ENCODE data around the gene MUC5AC. TPM values are rescaled to one million over a fixed set of nuclear protein-coding genes. Genes with fewer than 3 reads are reported as not detected.

MUC5AC gene
- total and polyA plus RNA-seq, 11 donors, result not detected

- no peak for TF ChIP-seq POLR2A (IDR thresholded peaks at IDR 0.05)
- no peak for TF ChIP-seq CTCF (IDR thresholded peaks at IDR 0.05)
- no peaks in the 10 kb centered on the region for H3K9me3 ChIP-seq
- H3K27me3 ChIP-seq, result peaks cover 0 to 47% (median 0%) of the 10 kb centered on the region in 9 donors
- ATAC-seq, result no peak
- no peak overlapping the region for H3K27ac ChIP-seq
- intact Hi-C loops (cut with DNase I), result no loop called here
- no peaks in the 10 kb centered on the region for H3K36me3 ChIP-seq
- no peaks in the 10 kb centered on the region for H3K4me1 ChIP-seq
- WGBS, 4 donors, result 86 to 93% (median 87%) methylated on average over 1 of the region's 1 CpG
- DNase-seq, result no peak
- H3K4me3 ChIP-seq, result no peak overlapping the region
Measured at GRCh38 chr11:1123970-1124369, 33.8 kb upstream of the MUC5AC start.

GRCh38 chr11:1125803-1126202, 31.9 kb upstream of the MUC5AC start:
- Histone ChIP-seq H3K4me1 (no peaks in the 10 kb centered on the region), H3K27ac (no peak overlapping the region), H3K27me3 (peaks cover 0 to 51% (median 0%) of the 10 kb centered on the region in 9 donors), H3K36me3 (no peaks in the 10 kb centered on the region), H3K4me3 (no peak overlapping the region), H3K9me3 (no peaks in the 10 kb centered on the region)
- no peak for DNase-seq
- intact Hi-C loops (cut with DNase I), result no loop called here
- WGBS, 4 donors, result 89 to 97% (median 92%) methylated on average over 5 to 9 of the region's 9 CpGs
- TF ChIP-seq POLR2A (IDR thresholded peaks at IDR 0.05) (no peak), CTCF (IDR thresholded peaks at IDR 0.05) (no peak)
- no peak for ATAC-seq

- Histone ChIP-seq H3K4me3 (no peak overlapping the region), H3K27ac (no peak overlapping the region), H3K4me1 (no peaks in the 10 kb centered on the region), H3K9me3 (no peaks in the 10 kb centered on the region), H3K27me3 (peaks cover 0 to 48% (median 0%) of the 10 kb centered on the region in 9 donors), H3K36me3 (no peaks in the 10 kb centered on the region)
- TF ChIP-seq POLR2A (IDR thresholded peaks at IDR 0.05) (no peak), CTCF (IDR thresholded peaks at IDR 0.05) (no peak)
- ATAC-seq (no peak), DNase-seq (peak in 2 of 5 donors; percentile 13 to 15)
- WGBS, 4 donors, result 60 to 84% (median 80%) methylated on average over 1 to 15 of the region's 15 CpGs
- intact Hi-C loops (cut with DNase I), result no loop called here
Measured at GRCh38 chr11:1126491-1126926, 31.2 kb upstream of the MUC5AC start.

- ATAC-seq, result no peak
- Histone ChIP-seq H3K4me1 (no peaks in the 10 kb centered on the region), H3K36me3 (no peaks in the 10 kb centered on the region), H3K27ac (no peak overlapping the region), H3K4me3 (no peak overlapping the region), H3K9me3 (no peaks in the 10 kb centered on the region), H3K27me3 (peaks cover 0 to 44% (median 0%) of the 10 kb centered on the region in 9 donors)
- 80 to 92% (median 85%) methylated on average over 14 to 30 of the region's 30 CpGs for WGBS, 4 donors
- TF ChIP-seq POLR2A (IDR thresholded peaks at IDR 0.05) (no peak), CTCF (IDR thresholded peaks at IDR 0.05) (no peak)
- DNase-seq, result peak in 2 of 5 donors; percentile 19 to 23
- intact Hi-C loops (cut with DNase I), result no loop called here
Measured at GRCh38 chr11:1126935-1127663, 30.7 kb upstream of the MUC5AC start.

Measured in heart left ventricle (tissue), 16 donors.